ENCODE data around the gene MBOAT2.
"Not testable (repeated sequence)": the region's sequence is repeated elsewhere in the genome, so short reads cannot be mapped to it uniquely, and the experiment has no call there.

Gene MBOAT2

GRCh38 chr2:8897206-8897605, 106.3 kb downstream of the MBOAT2 start:
- not testable (repeated sequence) for H2BK15ac ChIP-seq (ENCODE audit: low read depth, poor library complexity, severe bottlenecking); H2BK120ac ChIP-seq (ENCODE audit: low read depth, low read length); H4K8ac ChIP-seq (ENCODE audit: low read length); H3K9me3 ChIP-seq (ENCODE audit: control insufficient read depth, low read length); H3K14ac ChIP-seq (ENCODE audit: low read length in 2 of 2); H3K18ac ChIP-seq (ENCODE audit: low read depth in 1 of 2, low read length in 2 of 2); H3K4me2 ChIP-seq (ENCODE audit: low read length, poor library complexity, severe bottlenecking); H3K79me1 ChIP-seq (replicated peaks; ENCODE audit: low read length, poor library complexity, severe bottlenecking); H3K4me3 ChIP-seq (ENCODE audit: insufficient read depth in 1 of 2, low read depth in 1 of 2, low read length in 2 of 2); DNase-seq; H4K91ac ChIP-seq (ENCODE audit: low read length); H2AK5ac ChIP-seq (ENCODE audit: low read length, severe bottlenecking); H3K23ac ChIP-seq (ENCODE audit: low read length in 2 of 2); H2AFZ ChIP-seq (ENCODE audit: low read depth, low read length); H3K27ac ChIP-seq (ENCODE audit: low read length, poor library complexity, severe bottlenecking); H3K4me1 ChIP-seq (ENCODE audit: control insufficient read depth, insufficient read depth, low read depth, low read length); H2BK5ac ChIP-seq (ENCODE audit: low read depth, low read length, poor library complexity, severe bottlenecking); H3K4ac ChIP-seq (ENCODE audit: low read depth in 1 of 2, low read length in 2 of 2); H3K9ac ChIP-seq (ENCODE audit: low read length); H2BK12ac ChIP-seq (ENCODE audit: low read length in 2 of 2); H3K27me3 ChIP-seq (ENCODE audit: control insufficient read depth in 1 of 2, insufficient read depth in 1 of 2, low read length in 2 of 2)
- H3K36me3 ChIP-seq (ENCODE audit: control insufficient read depth in 1 of 2, insufficient read depth in 2 of 2, low read depth in 1 of 2, low read length in 2 of 2) = peaks cover 10 to 20% of the 10 kb centered on the region in 2 experiments
- WGBS = no CpG with 5 or more reads among the region's 1 CpG

GRCh38 chr2:8896671-8897070, 106.8 kb downstream of the MBOAT2 start:
- not testable (repeated sequence) for H3K9ac ChIP-seq (ENCODE audit: low read length); H4K8ac ChIP-seq (ENCODE audit: low read length); H2BK120ac ChIP-seq (ENCODE audit: low read depth, low read length); H3K4ac ChIP-seq (ENCODE audit: low read depth in 1 of 2, low read length in 2 of 2); H3K79me1 ChIP-seq (replicated peaks; ENCODE audit: low read length, poor library complexity, severe bottlenecking); H3K27me3 ChIP-seq (ENCODE audit: control insufficient read depth in 1 of 2, insufficient read depth in 1 of 2, low read length in 2 of 2); H4K91ac ChIP-seq (ENCODE audit: low read length); H3K4me3 ChIP-seq (ENCODE audit: insufficient read depth in 1 of 2, low read depth in 1 of 2, low read length in 2 of 2); H3K14ac ChIP-seq (ENCODE audit: low read length in 2 of 2); H2AK5ac ChIP-seq (ENCODE audit: low read length, severe bottlenecking); H3K4me1 ChIP-seq (ENCODE audit: control insufficient read depth, insufficient read depth, low read depth, low read length); H3K4me2 ChIP-seq (ENCODE audit: low read length, poor library complexity, severe bottlenecking); H3K9me3 ChIP-seq (ENCODE audit: control insufficient read depth, low read length); H2BK12ac ChIP-seq (ENCODE audit: low read length in 2 of 2); DNase-seq; H2AFZ ChIP-seq (ENCODE audit: low read depth, low read length); H3K18ac ChIP-seq (ENCODE audit: low read depth in 1 of 2, low read length in 2 of 2); H2BK5ac ChIP-seq (ENCODE audit: low read depth, low read length, poor library complexity, severe bottlenecking); H3K23ac ChIP-seq (ENCODE audit: low read length in 2 of 2); H3K27ac ChIP-seq (ENCODE audit: low read length, poor library complexity, severe bottlenecking); H2BK15ac ChIP-seq (ENCODE audit: low read depth, poor library complexity, severe bottlenecking)
- WGBS = 95% methylated on average over 5 of the region's 5 CpGs
- peaks cover 6 to 17% of the 10 kb centered on the region in 2 experiments for H3K36me3 ChIP-seq (ENCODE audit: control insufficient read depth in 1 of 2, insufficient read depth in 2 of 2, low read depth in 1 of 2, low read length in 2 of 2)

- not testable (repeated sequence) for H3K4ac ChIP-seq (ENCODE audit: low read depth in 1 of 2, low read length in 2 of 2); DNase-seq; H3K79me1 ChIP-seq (replicated peaks; ENCODE audit: low read length, poor library complexity, severe bottlenecking); H2BK15ac ChIP-seq (ENCODE audit: low read depth, poor library complexity, severe bottlenecking); H3K23ac ChIP-seq (ENCODE audit: low read length in 2 of 2); H4K91ac ChIP-seq (ENCODE audit: low read length); H3K18ac ChIP-seq (ENCODE audit: low read depth in 1 of 2, low read length in 2 of 2); H3K27me3 ChIP-seq (ENCODE audit: control insufficient read depth in 1 of 2, insufficient read depth in 1 of 2, low read length in 2 of 2); H2BK5ac ChIP-seq (ENCODE audit: low read depth, low read length, poor library complexity, severe bottlenecking); H3K9me3 ChIP-seq (ENCODE audit: control insufficient read depth, low read length); H3K4me1 ChIP-seq (ENCODE audit: control insufficient read depth, insufficient read depth, low read depth, low read length); H4K8ac ChIP-seq (ENCODE audit: low read length); H2BK120ac ChIP-seq (ENCODE audit: low read depth, low read length); H3K4me2 ChIP-seq (ENCODE audit: low read length, poor library complexity, severe bottlenecking); H2AFZ ChIP-seq (ENCODE audit: low read depth, low read length); H3K27ac ChIP-seq (ENCODE audit: low read length, poor library complexity, severe bottlenecking); H2BK12ac ChIP-seq (ENCODE audit: low read length in 2 of 2); H3K9ac ChIP-seq (ENCODE audit: low read length); H2AK5ac ChIP-seq (ENCODE audit: low read length, severe bottlenecking); H3K14ac ChIP-seq (ENCODE audit: low read length in 2 of 2); H3K4me3 ChIP-seq (ENCODE audit: insufficient read depth in 1 of 2, low read depth in 1 of 2, low read length in 2 of 2)
- WGBS = 97% methylated on average over 13 of the region's 13 CpGs
- peaks cover 6 to 17% of the 10 kb centered on the region in 2 experiments for H3K36me3 ChIP-seq (ENCODE audit: control insufficient read depth in 1 of 2, insufficient read depth in 2 of 2, low read depth in 1 of 2, low read length in 2 of 2)
These were observed 108.2 kb downstream of the MBOAT2 start for GRCh38 chr2:8895087-8895912.

DNA sequence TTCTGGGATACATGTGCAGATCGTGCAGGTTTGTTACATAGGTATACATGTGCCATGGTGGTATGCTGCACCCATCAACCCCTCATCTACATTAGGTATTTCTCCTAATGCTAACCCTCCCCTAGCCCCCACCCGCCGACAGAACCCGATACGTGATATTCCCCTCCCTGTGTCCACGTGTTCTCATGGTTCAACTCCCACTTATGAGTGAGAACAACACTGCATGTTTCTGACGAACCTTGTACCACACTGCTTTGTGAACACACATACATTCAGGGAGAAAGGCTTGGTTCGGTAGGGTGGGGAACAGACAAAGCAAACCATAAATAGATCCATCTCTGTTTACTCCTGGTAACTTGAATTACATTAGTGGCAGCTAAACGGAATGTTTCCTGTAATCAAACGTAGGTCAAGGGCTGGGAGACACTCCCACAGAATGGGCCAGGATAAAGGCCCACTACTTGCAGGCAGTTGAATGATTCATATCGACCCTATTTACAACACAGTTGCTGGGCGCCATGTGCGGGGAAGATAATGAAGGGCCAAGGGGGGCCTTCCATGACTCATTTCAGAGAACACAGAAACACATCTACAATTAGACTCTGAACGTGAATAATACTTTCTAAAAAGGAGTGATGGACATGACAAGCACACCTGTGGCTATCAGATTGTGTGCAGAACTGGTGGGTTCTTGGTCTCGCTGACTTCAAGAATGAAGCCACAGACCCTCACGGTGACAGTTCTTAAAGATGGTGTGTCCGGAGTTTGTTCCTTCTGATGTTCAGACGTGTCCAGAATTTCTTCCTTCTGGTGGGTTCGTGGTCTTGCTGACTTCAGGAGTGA, 109.3 kb downstream of the MBOAT2 start:
- Histone ChIP-seq H2BK120ac (ENCODE audit: low read depth, low read length) (no peak overlapping the region), H3K79me1 (replicated peaks; ENCODE audit: low read length, poor library complexity, severe bottlenecking) (peaks cover 4% of the 10 kb centered on the region), H2AK5ac (ENCODE audit: low read length, severe bottlenecking) (no peak overlapping the region), H3K18ac (ENCODE audit: low read depth in 1 of 2, low read length in 2 of 2) (no peak overlapping the region), H2AFZ (ENCODE audit: low read depth, low read length) (no peak overlapping the region), H4K8ac (ENCODE audit: low read length) (no peak overlapping the region), H3K14ac (ENCODE audit: low read length in 2 of 2) (no peak overlapping the region), H3K4me2 (ENCODE audit: low read length, poor library complexity, severe bottlenecking) (no peak overlapping the region), H2BK5ac (ENCODE audit: low read depth, low read length, poor library complexity, severe bottlenecking) (no peak overlapping the region), H2BK15ac (ENCODE audit: low read depth, poor library complexity, severe bottlenecking) (no peak overlapping the region), H3K9me3 (ENCODE audit: control insufficient read depth, low read length) (peaks cover 2% of the 10 kb centered on the region), H3K27ac (ENCODE audit: low read length, poor library complexity, severe bottlenecking) (no peak overlapping the region), H3K4ac (ENCODE audit: low read depth in 1 of 2, low read length in 2 of 2) (no peak overlapping the region), H3K23ac (ENCODE audit: low read length in 2 of 2) (no peak overlapping the region), H3K27me3 (ENCODE audit: control insufficient read depth in 1 of 2, insufficient read depth in 1 of 2, low read length in 2 of 2) (no peaks in the 10 kb centered on the region), H4K91ac (ENCODE audit: low read length) (no peak overlapping the region), H2BK12ac (ENCODE audit: low read length in 2 of 2) (no peak overlapping the region), H3K4me3 (ENCODE audit: insufficient read depth in 1 of 2, low read depth in 1 of 2, low read length in 2 of 2) (no peak overlapping the region), H3K4me1 (ENCODE audit: control insufficient read depth, insufficient read depth, low read depth, low read length) (no peaks in the 10 kb centered on the region), H3K36me3 (ENCODE audit: control insufficient read depth in 1 of 2, insufficient read depth in 2 of 2, low read depth in 1 of 2, low read length in 2 of 2) (peaks cover 6 to 17% of the 10 kb centered on the region in 2 experiments), H3K9ac (ENCODE audit: low read length) (no peak overlapping the region)
- peak; percentile 58 for DNase-seq
- 83% methylated on average over 16 of the region's 19 CpGs for WGBS
